ENCODE data around the gene MCTP1.

DNA sequence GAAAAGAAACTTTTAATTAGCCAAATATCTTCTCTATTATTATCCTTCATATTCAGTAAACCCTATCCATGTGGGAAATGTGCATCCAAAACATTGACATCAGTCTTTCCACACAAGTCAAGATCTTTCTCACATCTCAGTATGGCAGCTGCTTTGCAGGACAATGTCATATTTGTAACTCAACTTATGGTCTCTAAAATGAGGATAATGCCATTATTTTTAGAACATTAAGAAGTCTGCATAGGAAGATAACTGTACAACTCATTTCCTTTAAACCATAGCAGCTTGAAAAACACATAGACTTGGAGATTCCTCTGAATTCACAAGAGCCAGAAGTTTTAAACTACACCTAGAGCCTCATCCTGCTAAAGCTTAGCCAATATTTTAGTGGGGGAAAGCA is 43.7 kb downstream of the MCTP1 start:
- TF ChIP-seq CTCF (IDR thresholded peaks at IDR 0.05) (no peak), POLR2AphosphoS5 (IDR thresholded peaks at IDR 0.05; ENCODE audit: insufficient read depth in 1 of 2, low read depth in 1 of 2) (no peak), POLR2A (IDR thresholded peaks at IDR 0.05) (no peak)

Measured in vagina (tissue), 2 donors.